DMS 273 (cell line): Measurements from ENCODE around the gene ARL2.
"Not testable (repeated sequence)": the region's sequence is repeated elsewhere in the genome, so short reads cannot be mapped to it uniquely, and the experiment has no call there.

Source experiments
- DNase-seq: peaks from one replicate; lab custom pipeline; 2025; ENCODE audit not compliant: unreplicated experiment; lab: John Stamatoyannopoulos, UW

The ARL2 gene

DNA sequence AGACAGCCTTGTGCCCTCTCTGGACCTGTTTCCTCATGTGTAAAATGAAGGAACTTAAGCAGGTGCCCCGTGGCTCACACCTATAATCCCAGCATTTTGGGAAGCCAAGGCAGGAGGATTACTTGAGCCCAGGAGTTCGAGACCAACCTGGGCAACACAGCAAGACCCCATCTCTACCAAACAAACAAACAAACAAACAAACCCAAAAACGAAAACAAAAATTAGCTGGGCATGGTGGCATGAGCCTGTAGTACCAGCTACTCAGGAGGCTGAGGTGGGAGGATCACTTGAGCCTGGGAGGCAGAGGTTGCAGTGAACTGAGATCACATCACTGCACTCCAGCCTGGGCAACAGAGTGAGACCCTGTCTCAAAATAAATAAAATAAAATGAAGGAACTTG lies 10.0 kb upstream of the ARL2 start:
- DNase-seq = not testable (repeated sequence)

- no peak for DNase-seq
Observed at GRCh38 chr11:65008016-65008415, 5.9 kb upstream of the ARL2 start.

GRCh38 chr11:65008873-65009272 lies 5.1 kb upstream of the ARL2 start:
- DNase-seq = no peak

GRCh38 chr11:65013130-65013887 lies 651 bp upstream of the ARL2 start:
- DNase-seq = peak; percentile 92

DNA sequence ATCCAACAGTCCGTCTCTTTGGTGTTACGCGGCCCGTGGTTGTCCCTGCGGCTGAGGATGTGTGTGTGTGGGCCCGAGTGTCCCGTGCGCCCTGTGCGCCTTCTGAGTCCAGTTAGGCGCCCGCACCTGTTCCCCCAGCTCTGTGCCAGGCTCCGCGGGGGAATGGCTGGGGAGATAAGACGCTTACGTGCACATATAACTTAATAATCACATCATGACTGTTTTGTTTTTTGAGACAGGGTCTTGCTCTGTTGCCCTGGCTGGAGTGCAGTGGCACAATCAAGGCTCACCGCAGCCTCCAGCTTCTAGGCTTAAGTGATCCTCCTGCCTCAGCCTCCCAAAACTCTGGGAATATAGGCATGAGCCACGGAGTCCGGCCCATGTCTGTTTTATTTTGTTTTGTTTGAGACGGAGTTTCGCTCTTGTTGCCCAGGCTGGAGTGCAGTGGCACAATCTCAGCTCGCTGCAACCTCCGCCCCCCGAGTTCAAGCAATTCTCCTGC lies 817 bp downstream of the ARL2 start:
- no peak for DNase-seq

DNA sequence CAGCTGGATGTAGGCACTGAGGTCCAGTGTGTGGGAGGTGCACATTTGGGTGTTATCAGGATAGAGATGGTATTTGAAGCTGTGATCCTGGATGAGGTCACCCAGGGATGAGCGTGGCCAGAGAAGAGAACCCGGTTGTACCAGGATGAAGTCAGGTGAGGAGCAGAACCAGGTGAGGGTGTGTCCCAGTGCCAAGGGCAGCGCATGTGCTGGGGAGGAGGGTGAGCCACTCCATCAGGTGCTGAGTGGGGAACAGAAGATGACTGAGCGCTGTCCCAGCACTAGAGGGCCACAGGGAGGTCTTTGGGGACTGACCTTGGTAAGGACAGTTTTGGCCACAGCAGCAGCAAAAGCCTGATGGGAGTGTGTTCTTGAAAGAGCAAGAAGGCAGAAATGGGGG lies 2.7 kb downstream of the ARL2 start:
- no peak for DNase-seq

DNA sequence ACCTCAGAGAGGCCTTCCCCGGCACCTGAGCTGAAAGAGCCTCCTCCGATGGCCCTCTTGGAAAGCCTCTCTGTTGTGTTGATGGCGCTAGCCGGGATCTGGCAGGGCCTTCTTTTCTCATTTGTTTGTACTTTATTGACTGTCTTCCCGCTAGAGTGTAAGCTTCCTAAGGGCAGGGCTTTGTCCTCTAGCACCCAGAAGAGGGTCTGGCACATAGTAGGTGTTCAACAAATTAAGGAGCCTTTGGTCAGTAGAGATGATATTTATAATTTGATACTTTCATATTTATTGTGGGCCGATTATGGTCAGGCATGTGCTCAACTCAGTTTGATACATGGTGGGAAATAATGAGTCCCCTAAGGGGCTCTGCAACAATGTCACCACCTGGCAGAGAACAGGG lies 4.0 kb downstream of the ARL2 start:
- no peak for DNase-seq

DNA sequence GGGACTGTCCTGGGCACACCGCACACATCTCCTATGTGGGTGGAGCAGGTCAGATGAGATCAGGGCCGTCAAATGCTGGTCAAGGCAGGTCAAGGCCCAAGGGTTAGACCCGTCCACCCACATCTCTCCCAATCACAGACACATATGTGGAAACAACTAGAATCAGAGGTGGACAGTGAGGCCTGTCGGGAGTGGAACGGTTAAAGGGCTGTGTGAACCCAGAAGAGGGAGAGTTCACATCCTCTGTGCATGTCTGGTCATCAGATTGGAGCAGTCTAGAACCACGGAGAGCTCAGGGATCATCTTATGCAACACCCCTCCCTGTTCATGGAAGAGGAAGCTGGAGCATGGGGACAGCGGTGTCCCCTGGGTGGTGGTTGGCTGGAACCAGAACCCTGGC lies 5.9 kb downstream of the ARL2 start:
- no peak for DNase-seq

GRCh38 chr11:65021003-65021402 lies 7.0 kb downstream of the ARL2 start:
- no peak for DNase-seq

GRCh38 chr11:65021509-65021908 lies 7.5 kb downstream of the ARL2 start:
- no peak for DNase-seq

DNA sequence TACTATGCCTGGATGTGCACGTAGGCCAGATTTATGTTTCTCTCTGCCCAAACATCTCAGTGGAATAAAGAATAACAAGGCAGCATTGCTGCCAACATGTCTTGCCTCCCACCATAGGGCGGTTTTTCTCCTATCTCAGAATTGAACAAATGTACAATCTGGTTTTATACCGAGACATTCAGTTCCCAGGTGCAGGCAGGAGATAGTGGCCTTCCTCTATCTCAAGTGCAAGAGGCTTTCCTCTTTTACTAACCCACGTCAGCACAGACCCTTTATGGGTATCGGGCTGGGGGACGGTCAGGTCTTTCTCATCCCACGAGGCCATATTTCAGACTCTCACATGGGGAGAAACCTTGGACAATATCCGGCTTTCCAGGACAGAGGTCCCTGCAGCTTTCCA lies 9.5 kb downstream of the ARL2 start:
- DNase-seq = not testable (repeated sequence)

DNA sequence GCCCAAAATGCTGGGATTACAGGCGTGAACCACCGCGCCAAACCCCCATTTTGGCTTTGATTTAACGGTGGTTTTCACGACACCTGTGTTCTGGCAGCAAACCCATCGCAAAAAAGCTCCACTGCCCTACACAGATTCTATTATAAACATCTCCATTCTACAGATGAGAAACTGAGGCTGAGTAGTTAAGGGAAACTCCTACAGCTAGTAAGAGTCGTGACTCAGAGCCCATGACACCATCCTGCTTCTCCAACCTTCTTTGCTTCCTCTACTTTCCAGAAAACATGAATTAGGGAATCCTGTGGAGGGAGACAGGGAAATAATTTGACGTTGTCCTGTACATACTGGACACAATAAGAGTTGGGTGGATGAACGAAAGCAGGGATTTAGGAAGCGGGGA lies 12.8 kb downstream of the ARL2 start:
- no peak for DNase-seq

DNA sequence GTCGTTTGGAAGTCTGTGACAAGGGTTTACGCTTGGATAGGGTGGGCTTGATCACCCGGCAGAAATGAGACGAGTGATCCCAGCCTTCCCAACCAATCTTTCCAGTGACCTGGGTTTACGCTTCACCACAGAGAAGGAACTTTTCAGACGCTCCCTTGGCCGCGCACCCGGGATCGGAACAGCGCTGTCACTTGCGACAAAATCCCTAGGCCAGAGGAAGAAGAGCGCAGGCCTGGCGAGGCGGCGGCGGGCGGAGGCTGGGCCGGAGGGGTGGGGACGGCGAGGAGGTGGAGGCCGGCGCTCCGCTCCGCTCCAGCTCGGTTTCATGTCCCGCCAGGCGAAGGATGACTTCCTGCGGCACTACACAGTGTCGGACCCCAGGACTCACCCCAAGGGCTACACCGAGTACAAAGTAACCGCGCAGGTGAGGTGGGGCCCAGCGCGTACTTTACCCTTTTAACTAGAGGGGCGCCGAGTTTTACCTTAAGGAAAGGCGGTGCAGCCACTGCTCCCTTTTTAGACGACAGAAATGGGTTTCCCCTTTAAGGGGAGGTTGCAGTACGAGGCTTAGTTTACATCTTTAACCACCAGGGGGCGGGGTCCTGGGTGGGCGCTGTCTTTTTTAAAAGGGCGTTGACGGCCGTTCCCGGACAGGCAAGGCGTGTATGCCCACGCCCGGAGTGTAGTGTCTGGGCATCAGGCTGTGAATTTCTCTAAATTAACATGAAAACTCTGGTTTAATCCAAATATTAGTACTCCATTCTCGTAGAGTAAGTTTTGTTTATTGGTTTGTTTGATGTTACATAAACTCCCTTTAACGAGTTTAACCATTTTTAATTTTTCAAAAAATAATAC lies 13.5 kb downstream of the ARL2 start, which contains the start of gene SNX15:
TSS of gene SNX15 (plus strand) at position 227 of the 855 bp plus-strand sequence. CDS start at position 326, 99 bp downstream.
- peak; percentile 97 for DNase-seq

GRCh38 chr11:65032216-65032615 lies 18.3 kb downstream of the ARL2 start:
- no peak for DNase-seq

DNA sequence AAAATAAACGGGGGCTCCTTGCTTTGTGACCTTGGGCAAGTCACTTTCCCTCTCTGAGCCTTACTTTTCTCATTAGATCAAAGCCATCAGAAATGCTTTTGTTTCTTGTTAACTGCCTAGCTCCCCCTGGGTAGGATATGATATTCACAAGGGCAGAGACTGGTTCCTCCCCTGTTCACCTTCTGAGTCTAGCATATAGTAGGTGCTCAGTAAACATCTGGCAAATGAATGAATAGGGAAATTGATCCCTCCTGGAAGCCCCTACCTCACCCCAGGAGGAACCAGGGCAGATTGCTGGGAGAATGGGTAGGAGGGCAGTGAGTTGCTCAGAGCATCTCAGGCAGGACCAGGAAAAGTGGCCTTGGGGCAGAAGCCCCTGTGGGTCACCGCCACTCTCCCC lies 20.5 kb downstream of the ARL2 start:
- DNase-seq = no peak

DNA sequence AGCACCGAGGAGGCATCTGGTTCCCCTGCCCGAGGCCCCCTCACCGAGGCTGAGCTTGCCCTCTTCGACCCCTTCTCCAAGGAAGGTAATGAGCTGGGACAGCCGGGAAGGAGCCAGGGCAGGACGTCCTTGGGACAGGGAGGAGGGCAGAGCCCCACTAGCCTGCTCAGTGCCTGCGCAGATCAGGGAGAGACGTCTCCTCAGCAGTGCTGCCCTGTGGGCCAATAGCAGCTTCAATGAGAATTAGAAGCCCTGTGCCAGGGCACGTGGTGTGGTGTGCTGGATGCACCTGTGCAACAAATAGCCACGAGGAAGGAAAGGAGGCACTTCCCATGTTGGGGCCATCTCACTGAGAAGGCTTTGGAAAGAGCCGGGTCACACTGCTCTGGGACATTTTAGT lies 21.6 kb downstream of the ARL2 start:
- no peak for DNase-seq

GRCh38 chr11:65036931-65037330 lies 23.0 kb downstream of the ARL2 start:
- peak; percentile 23 for DNase-seq

GRCh38 chr11:65040520-65040846 lies 26.5 kb downstream of the ARL2 start:
- no peak for DNase-seq

DNA sequence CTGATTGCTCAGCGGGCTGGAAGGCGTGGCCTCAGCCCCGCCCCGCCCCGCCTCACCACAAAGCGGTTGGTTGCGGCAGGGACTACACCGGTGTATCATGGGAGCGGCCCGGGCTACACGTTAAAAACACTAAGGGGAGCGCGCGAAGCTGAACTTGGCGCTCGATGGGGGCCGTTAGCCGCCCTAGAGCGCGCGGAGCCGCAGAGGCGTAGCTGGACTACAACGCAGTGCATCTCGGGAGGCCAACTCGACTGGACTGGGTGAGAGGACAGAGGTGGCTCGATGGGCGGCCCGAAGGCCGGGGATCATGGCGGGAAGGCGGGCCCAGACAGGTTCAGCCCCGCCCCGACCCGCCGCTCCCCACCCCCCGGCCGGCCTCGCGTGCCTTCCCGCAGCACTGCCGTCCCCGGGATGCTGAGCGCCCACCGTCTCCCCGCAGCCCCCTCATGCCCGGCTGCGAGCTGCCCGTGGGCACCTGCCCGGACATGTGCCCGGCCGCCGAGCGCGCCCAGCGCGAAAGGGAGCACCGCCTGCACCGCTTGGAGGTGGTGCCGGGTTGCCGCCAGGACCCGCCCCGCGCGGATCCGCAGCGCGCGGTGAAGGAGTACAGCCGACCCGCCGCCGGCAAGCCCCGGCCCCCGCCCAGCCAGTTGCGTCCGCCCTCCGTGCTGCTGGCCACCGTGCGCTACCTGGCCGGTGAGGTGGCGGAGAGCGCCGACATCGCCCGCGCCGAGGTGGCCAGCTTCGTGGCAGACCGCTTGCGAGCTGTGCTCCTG lies 27.1 kb downstream of the ARL2 start, which contains the start of gene SAC3D1:
TSS of gene SAC3D1 (plus strand) at position 364 of the 776 bp plus-strand sequence. CDS start at position 447, 83 bp downstream.
- peak; percentile 97 for DNase-seq

DNA sequence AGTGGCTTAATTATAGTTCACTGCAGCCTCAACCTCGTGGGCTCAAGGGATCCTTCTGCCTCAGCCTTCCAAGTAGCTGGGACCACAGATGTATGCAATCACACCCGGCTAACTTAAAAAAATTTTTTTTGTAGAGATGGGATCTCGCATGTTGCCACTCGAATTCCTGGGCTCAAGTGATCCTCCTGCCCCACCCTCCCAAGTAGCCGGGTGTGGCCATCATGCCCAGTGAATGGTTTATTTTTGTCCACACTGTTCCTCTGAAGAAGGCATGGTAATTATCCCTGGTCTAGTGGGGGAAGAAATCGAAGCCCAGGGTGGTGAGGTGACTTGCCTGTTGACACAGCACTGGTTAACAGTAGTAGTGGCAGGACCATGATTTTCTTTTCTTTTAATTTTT lies 28.9 kb downstream of the ARL2 start:
- no peak for DNase-seq

GRCh38 chr11:65043881-65044501 lies 30.0 kb downstream of the ARL2 start:
- DNase-seq = no peak
